Mesenchymal stem cell (in vitro differentiated cells and primary cell): ENCODE results near the gene KANK2.

ENCODE experiments used
- DNase-seq: peaks from one replicate; pipeline ENCODE4 v3.0.0-alpha.2; 2013
- H2AFZ ChIP-seq: one replicate; pipeline ENCODE4 v1.6.1; 2013; ENCODE audit warnings: low read depth, mild to moderate bottlenecking, control low read depth, inconsistent platforms, low read length, moderate library complexity
- H2AK5ac ChIP-seq: 2 replicates; pipeline ENCODE4 v1.6.1; 2013; ENCODE audit warnings: low read length, moderate library complexity, mild to moderate bottlenecking, inconsistent platforms; ENCODE audit not compliant: severe bottlenecking
- H2BK120ac ChIP-seq: one replicate; pipeline ENCODE4 v1.6.1; 2013; ENCODE audit warnings: low read depth, mild to moderate bottlenecking, inconsistent platforms, low read length, moderate library complexity
- H2BK12ac ChIP-seq, 2 experiments: one replicate each; pipeline ENCODE4 v1.6.1; 2013; ENCODE audit warnings: inconsistent platforms in 2 of 2, low read length in 2 of 2, mild to moderate bottlenecking in 2 of 2, moderate library complexity in 2 of 2, control low read depth in 1 of 2
- H2BK15ac ChIP-seq: one replicate; pipeline ENCODE4 v1.6.1; 2013; ENCODE audit warnings: mild to moderate bottlenecking, low read depth, inconsistent platforms; ENCODE audit not compliant: poor library complexity, severe bottlenecking
- H2BK5ac ChIP-seq: 2 replicates; pipeline ENCODE4 v1.6.1; 2013; ENCODE audit warnings: low read depth, mild to moderate bottlenecking, low read length, control low read depth, inconsistent platforms; ENCODE audit not compliant: poor library complexity, severe bottlenecking
- H3K14ac ChIP-seq, 2 experiments: one replicate each; pipeline ENCODE4 v1.6.1; 2013; ENCODE audit warnings: inconsistent platforms in 2 of 2, low read length in 2 of 2, control low read depth in 1 of 2, mild to moderate bottlenecking in 1 of 2, moderate library complexity in 1 of 2
- H3K18ac ChIP-seq, 2 experiments: one replicate each; pipeline ENCODE4 v1.6.1; 2013; ENCODE audit warnings: inconsistent platforms in 2 of 2, low read length in 2 of 2, control low read depth in 1 of 2, low read depth in 1 of 2, mild to moderate bottlenecking in 1 of 2
- H3K23ac ChIP-seq, 2 experiments: one replicate each; pipeline ENCODE4 v1.6.1; 2013; ENCODE audit warnings: inconsistent platforms in 2 of 2, low read length in 2 of 2, mild to moderate bottlenecking in 2 of 2, moderate library complexity in 2 of 2, control low read depth in 1 of 2
- H3K27ac ChIP-seq: 2 replicates; pipeline ENCODE4 v1.5.1; 2013; ENCODE audit warnings: mild to moderate bottlenecking, moderate library complexity, low read length, control low read depth, inconsistent platforms; ENCODE audit not compliant: poor library complexity, severe bottlenecking
- H3K27me3 ChIP-seq, 2 experiments: 2 replicates each; pipeline versions ENCODE4 v1.6.1 to v1.7.0; 2013; ENCODE audit warnings: low read length in 2 of 2, mild to moderate bottlenecking in 2 of 2, moderate library complexity in 2 of 2, control low read depth in 1 of 2, inconsistent platforms in 1 of 2; ENCODE audit not compliant: control insufficient read depth in 1 of 2, insufficient read depth in 1 of 2
- H3K36me3 ChIP-seq, 2 experiments: 2 replicates each; pipeline versions ENCODE4 v1.6.1 to v1.7.0; 2013; ENCODE audit warnings: low read length in 2 of 2, control low read depth in 1 of 2, inconsistent platforms in 1 of 2, low read depth in 1 of 2, mild to moderate bottlenecking in 1 of 2; ENCODE audit not compliant: insufficient read depth in 2 of 2, control insufficient read depth in 1 of 2
- H3K4ac ChIP-seq, 2 experiments: one replicate each; pipeline ENCODE4 v1.6.1; 2013; ENCODE audit warnings: inconsistent platforms in 2 of 2, low read length in 2 of 2, mild to moderate bottlenecking in 2 of 2, moderate library complexity in 2 of 2, control low read depth in 1 of 2, low read depth in 1 of 2
- H3K4me1 ChIP-seq: 2 replicates; pipeline ENCODE4 v1.6.1; 2013; ENCODE audit warnings: low read depth, low read length, control low read depth; ENCODE audit not compliant: control insufficient read depth, insufficient read depth
- H3K4me2 ChIP-seq: 2 replicates; pipeline ENCODE4 v1.6.1; 2013; ENCODE audit warnings: low read length, mild to moderate bottlenecking, inconsistent platforms; ENCODE audit not compliant: poor library complexity, severe bottlenecking
- H3K4me3 ChIP-seq, 2 experiments: 2 replicates each; pipeline versions ENCODE4 v1.5.1 to v1.7.0; 2013; ENCODE audit warnings: low read length in 2 of 2, mild to moderate bottlenecking in 2 of 2, control low read depth in 1 of 2, low read depth in 1 of 2; ENCODE audit not compliant: insufficient read depth in 1 of 2
- H3K79me1 ChIP-seq: replicated peaks from 2 replicates; pipeline ENCODE4 v1.6.1; 2013; ENCODE audit warnings: mild to moderate bottlenecking, control low read depth, low read length, inconsistent platforms; ENCODE audit not compliant: poor library complexity, severe bottlenecking
- H3K9ac ChIP-seq: 2 replicates; pipeline ENCODE4 v1.7.0; 2013; ENCODE audit warnings: mild to moderate bottlenecking, low read length, moderate library complexity
- H3K9me3 ChIP-seq: 2 replicates; pipeline ENCODE4 v1.7.0; 2013; ENCODE audit warnings: mild to moderate bottlenecking, low read length; ENCODE audit not compliant: control insufficient read depth
- H4K8ac ChIP-seq: one replicate; pipeline ENCODE4 v1.6.1; 2013; ENCODE audit warnings: inconsistent platforms, mild to moderate bottlenecking, low read length, moderate library complexity
- H4K91ac ChIP-seq: one replicate; pipeline ENCODE4 v1.6.1; 2013; ENCODE audit warnings: mild to moderate bottlenecking, low read length, inconsistent platforms
- WGBS: methylation state at CpG from one replicate; pipeline ENCODE4 v1.1.7; 2013; ENCODE audit warnings: mixed read lengths; 5-methylcytosine and 5-hydroxymethylcytosine counted together

KANK2 gene

DNA sequence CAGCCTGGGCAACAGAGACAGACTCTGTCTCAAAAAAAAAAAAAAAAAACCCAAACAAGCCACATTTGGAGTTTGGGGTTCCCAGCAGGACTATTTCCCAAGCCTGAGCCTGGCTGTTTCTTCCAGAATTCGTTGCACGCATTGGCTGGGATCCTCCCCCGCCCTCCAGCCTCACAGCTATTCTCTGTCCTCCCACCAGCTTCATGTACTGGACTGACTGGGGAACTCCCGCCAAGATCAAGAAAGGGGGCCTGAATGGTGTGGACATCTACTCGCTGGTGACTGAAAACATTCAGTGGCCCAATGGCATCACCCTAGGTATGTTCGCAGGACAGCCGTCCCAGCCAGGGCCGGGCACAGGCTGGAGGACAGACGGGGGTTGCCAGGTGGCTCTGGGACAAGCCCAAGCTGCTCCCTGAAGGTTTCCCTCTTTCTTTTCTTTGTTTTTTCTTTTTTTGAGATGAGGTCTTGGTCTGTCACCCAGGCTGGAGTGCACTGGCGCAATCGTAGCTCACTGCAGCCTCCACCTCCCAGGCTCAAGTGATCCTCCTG lies 81.4 kb downstream of the KANK2 start:
- Histone ChIP-seq H4K91ac (no peak overlapping the region), H3K4me3 (no peak overlapping the region), H3K79me1 (peaks cover 29% of the 10 kb centered on the region), H2BK120ac (no peak overlapping the region), H3K4me2 (no peak overlapping the region), H2AFZ (no peak overlapping the region), H3K9me3 (no peaks in the 10 kb centered on the region), H2AK5ac (no peak overlapping the region), H3K18ac (no peak overlapping the region), H3K36me3 (peaks cover 95% of the 10 kb centered on the region in 2 experiments), H3K27me3 (no peaks in the 10 kb centered on the region), H3K4ac (no peak overlapping the region), H3K27ac (no peak overlapping the region), H3K9ac (no peak overlapping the region), H3K4me1 (peaks cover 2% of the 10 kb centered on the region), H3K14ac (no peak overlapping the region), H3K23ac (no peak overlapping the region), H2BK5ac (no peak overlapping the region), H4K8ac (no peak overlapping the region), H2BK15ac (no peak overlapping the region), H2BK12ac (no peak overlapping the region)
- 84% methylated on average over 11 of the region's 11 CpGs for WGBS
- DNase-seq: no peak

DNA sequence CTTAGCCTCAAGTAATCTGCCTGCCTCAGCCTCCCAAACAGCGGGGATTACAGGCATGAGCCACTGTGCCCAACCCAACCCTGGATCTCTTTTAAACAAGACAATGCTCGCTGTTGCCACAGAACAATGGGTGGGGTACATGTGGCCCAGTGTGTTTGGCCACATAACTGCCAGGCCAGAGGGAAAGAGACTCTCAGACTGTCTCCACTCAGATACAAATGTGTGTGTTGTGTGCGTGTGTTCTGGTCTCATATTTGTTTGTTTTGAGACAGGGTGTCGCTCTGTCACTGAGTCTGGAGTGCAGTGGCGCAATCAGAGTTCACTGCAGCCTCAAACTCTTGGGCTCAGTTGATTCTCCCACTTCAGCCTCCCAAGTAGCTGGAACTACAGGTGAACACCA lies 82.3 kb downstream of the KANK2 start:
- Histone ChIP-seq H3K27ac (no peak overlapping the region), H2AK5ac (no peak overlapping the region), H3K9ac (no peak overlapping the region), H3K4me1 (no peaks in the 10 kb centered on the region), H3K14ac (no peak overlapping the region), H3K18ac (no peak overlapping the region), H4K8ac (no peak overlapping the region), H3K4me3 (no peak overlapping the region), H3K9me3 (no peaks in the 10 kb centered on the region), H3K4me2 (no peak overlapping the region), H3K36me3 (peaks cover 93 to 94% of the 10 kb centered on the region in 2 experiments), H3K23ac (no peak overlapping the region), H3K27me3 (no peaks in the 10 kb centered on the region), H2BK120ac (no peak overlapping the region), H2BK15ac (no peak overlapping the region), H2AFZ (no peak overlapping the region), H2BK12ac (no peak overlapping the region), H2BK5ac (no peak overlapping the region), H4K91ac (no peak overlapping the region), H3K79me1 (peaks cover 26% of the 10 kb centered on the region), H3K4ac (no peak overlapping the region)
- WGBS: 84% methylated on average over 5 of the region's 5 CpGs
- no peak for DNase-seq
